Endothelial cell of umbilical vein (primary cell): ENCODE data around the gene HDAC4. TPM values are rescaled to one million over a fixed set of nuclear protein-coding genes. Genes with fewer than 3 reads are reported as not detected.

Source experiments
- BruUV-seq: library from RNA; stranded (reverse); fragments of 400-500 nt; replicated peaks from 2 replicates; lab custom pipeline; 2021; lab: Mats Ljungman, UMichigan
- CTCF ChIA-PET: fragments of 300-600, 350-600 bp; sonication (Branson Sonifier 250); formaldehyde crosslinking; loops from one replicate; lab custom pipeline; 2021; ENCODE audit warnings: antibody characterized with exemption, inconsistent platforms; lab: Charles Lee
- POLR2A ChIA-PET: fragments of 300-600, 350-600 bp; sonication (Branson Sonifier 250); formaldehyde crosslinking; loops from one replicate; lab custom pipeline; 2021; ENCODE audit warnings: antibody characterized with exemption, inconsistent platforms; lab: Charles Lee
- DNase-seq: peaks from one replicate; pipeline ENCODE4 v3.0.0-alpha.2; 2011; ENCODE audit warnings: low read depth, low spot score
- FAIRE-seq: peaks from 2 replicates; lab custom pipeline; 2011; peaks lifted over from hg19 to GRCh38; lab: Jason Lieb, UNC
- H2AFZ ChIP-seq: 2 replicates; pipeline ENCODE4 v1.6.0; 2012; ENCODE audit warnings: low read depth, low read length, control low read depth, inconsistent platforms
- H3K27ac ChIP-seq: 2 replicates; pipeline ENCODE4 v1.5.1; 2011; ENCODE audit warnings: low read depth, mild to moderate bottlenecking, control low read depth, low read length, moderate library complexity; ENCODE audit not compliant: insufficient read depth
- H3K27me3 ChIP-seq, 2 experiments: 2 replicates each; pipeline versions ENCODE4 v1.6.0 to v1.6.1; 2011; ENCODE audit warnings: low read length in 2 of 2, mixed read lengths in 1 of 2; ENCODE audit not compliant: control insufficient read depth in 2 of 2, insufficient read depth in 2 of 2
- H3K36me3 ChIP-seq, 2 experiments: 2 replicates in 1 of 2; 3 replicates in 1 of 2; pipeline ENCODE4 v1.5.1; 2011; ENCODE audit warnings: low read length in 2 of 2, mild to moderate bottlenecking in 1 of 2, moderate library complexity in 1 of 2; ENCODE audit not compliant: control insufficient read depth in 2 of 2, insufficient read depth in 2 of 2; ENCODE audit errors: extremely low read depth in 1 of 2
- H3K4me1 ChIP-seq: 3 replicates; pipeline ENCODE4 v1.5.1; 2011; ENCODE audit warnings: mild to moderate bottlenecking, low read length; ENCODE audit not compliant: control insufficient read depth, insufficient read depth; ENCODE audit errors: extremely low read depth
- H3K4me2 ChIP-seq: 2 replicates; pipeline ENCODE4 v1.6.1; 2011; ENCODE audit warnings: low read length, control low read depth, mixed read lengths; ENCODE audit not compliant: insufficient read depth
- H3K4me3 ChIP-seq, 3 experiments: fragments of 200-600 bp in 1 of 3; sonication (generic), shearing (Covaris generic) in 1 of 3; replicated peaks in 1 of 3; 2 replicates each; pipeline ENCODE4 v1.5.1; 2011 to 2016; ENCODE audit warnings: control low read depth in 3 of 3, low read length in 3 of 3, mild to moderate bottlenecking in 2 of 3, inconsistent platforms in 1 of 3, low read depth in 1 of 3, moderate library complexity in 1 of 3; ENCODE audit not compliant: insufficient read depth in 1 of 3
- H3K79me2 ChIP-seq: 2 replicates; pipeline ENCODE4 v1.6.0; 2012; ENCODE audit warnings: low read length, inconsistent platforms; ENCODE audit not compliant: control insufficient read depth, insufficient read depth
- H3K9ac ChIP-seq: replicated peaks from 2 replicates; pipeline ENCODE3; 2011; ENCODE audit warnings: low read length, control low read depth; ENCODE audit not compliant: insufficient read depth; ENCODE audit errors: extremely low read depth
- H3K9me1 ChIP-seq: replicated peaks from 3 replicates; pipeline ENCODE4 v1.6.0; 2011; ENCODE audit warnings: mild to moderate bottlenecking, low read length; ENCODE audit not compliant: control insufficient read depth, insufficient read depth; ENCODE audit errors: extremely low read depth
- H3K9me3 ChIP-seq: replicated peaks from 2 replicates; pipeline ENCODE4 v1.5.1; 2012; ENCODE audit warnings: low read length, inconsistent platforms; ENCODE audit not compliant: control insufficient read depth, insufficient read depth
- H4K20me1 ChIP-seq: replicated peaks from 2 replicates; pipeline ENCODE3; 2011; ENCODE audit warnings: mild to moderate bottlenecking, low read length; ENCODE audit not compliant: control insufficient read depth, insufficient read depth; ENCODE audit errors: extremely low read depth
- GATA2 ChIP-seq: IDR thresholded peaks from 2 replicates; pipeline ENCODE4 v1.7.0; 2011; ENCODE audit warnings: low read depth, mild to moderate bottlenecking, moderate library complexity, mixed read lengths, low read length; ENCODE audit not compliant: insufficient read length, insufficient read depth
- JUN ChIP-seq: IDR thresholded peaks from 2 replicates; pipeline ENCODE4 v1.6.1; 2011; ENCODE audit warnings: borderline replicate concordance, low read depth; ENCODE audit not compliant: insufficient read length, insufficient read depth
- MAX ChIP-seq: IDR thresholded peaks from 2 replicates; pipeline ENCODE4 v1.6.1; 2011; ENCODE audit not compliant: insufficient read depth, insufficient read length
- MYC ChIP-seq: IDR thresholded peaks from one replicate; pipeline ENCODE4 v1.6.1; 2011; ENCODE audit warnings: mild to moderate bottlenecking, low read depth, low read length
- POLR2A ChIP-seq: IDR thresholded peaks from 2 replicates; pipeline ENCODE4 v1.6.1; 2012; ENCODE audit warnings: low read depth, mild to moderate bottlenecking, control low read depth, low read length
- POLR2AphosphoS5 ChIP-seq: IDR thresholded peaks from 2 replicates; pipeline ENCODE4 v1.6.1; 2012; ENCODE audit warnings: low read depth, mild to moderate bottlenecking, control low read depth, low read length, moderate library complexity; ENCODE audit not compliant: insufficient read depth
- dilution Hi-C: fragments of 300-500 bp; cut with MboI; formaldehyde crosslinking; loops from one replicate; pipeline ENCODE4 v1.15.0; 2019; ENCODE audit warnings: low sequenced_read_pairs; ENCODE audit not compliant: extremely low pct_ligation_motif_present
- intact Hi-C: fragments of 100-400 bp; cut with micrococcal nuclease; formaldehyde crosslinking; loops from one replicate; pipeline ENCODE4 v1.10.0; 2022
- polyA plus RNA-seq, 4 experiments: library from polyadenylated mRNA; depleted of rRNA in 3 of 4; stranded (reverse) in 3 of 4; unstranded in 1 of 4; fragments of >200 nt; gene quantifications; 2 replicates each; pipeline versions ENCODE4 v1.2.1 to v1.2.3, GENCODE V29; 2011 to 2012; ENCODE audit warnings: missing spikeins in 1 of 4
- total RNA-seq: library from RNA; stranded (reverse); gene quantifications from 2 replicates; pipeline ENCODE4 v1.2.3, GENCODE V29; 2021
- TF ChIP-seq, protein P1 (sequence below), 2 donors: IDR thresholded peaks; 1 replicate in 1 of 2; 2 replicates in 1 of 2; pipeline ENCODE4 v1.5.1; 2011; ENCODE audit warnings: low read length in 2 of 2, mild to moderate bottlenecking in 2 of 2, moderate library complexity in 2 of 2, control low read depth in 1 of 2, inconsistent platforms in 1 of 2, low read depth in 1 of 2; ENCODE audit not compliant: insufficient read depth in 1 of 2; ENCODE audit errors: extremely low read depth in 1 of 2

HDAC4 gene
- total and polyA plus RNA-seq, 2 donors (not counting 3 experiments of a cell fraction or from before 2014, with no cell fraction given) = 13.4 to 33.0 TPM

DNA sequence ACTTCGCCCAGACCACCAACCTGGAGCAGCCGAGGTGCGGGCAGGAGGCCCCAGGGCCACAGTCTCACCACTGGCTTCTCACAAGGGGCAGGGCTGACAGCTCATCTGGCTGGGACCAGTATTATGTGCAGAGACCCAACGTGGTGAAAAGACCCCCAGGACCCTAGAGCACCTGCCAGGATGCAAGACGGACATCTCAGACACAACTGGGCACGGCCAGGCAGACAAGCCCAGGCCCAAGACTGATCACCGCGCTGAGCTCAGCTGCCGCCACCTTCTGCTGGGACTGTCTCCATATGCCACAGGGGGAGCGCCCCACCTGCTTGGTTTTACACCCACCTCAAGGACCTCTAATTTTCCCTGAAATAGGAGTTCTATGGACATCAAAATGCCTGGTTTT, 23.2 kb downstream of the HDAC4 start:
- no peaks in the 10 kb centered on the region for H3K9me3 ChIP-seq
- peaks cover 15% of the 10 kb centered on the region for H3K4me1 ChIP-seq
- DNase-seq (no peak), FAIRE-seq (no peak)
- intact Hi-C loops (loop anchor here (10.0 kb wide), 1 partner anchor 1927 kb away; no protein-coding TSS in a partner anchor), dilution Hi-C loops (no loop called here)
- TF ChIP-seq POLR2AphosphoS5 = no peak
- TF ChIP-seq MAX = no peak
- TF ChIP-seq, protein P1, sequence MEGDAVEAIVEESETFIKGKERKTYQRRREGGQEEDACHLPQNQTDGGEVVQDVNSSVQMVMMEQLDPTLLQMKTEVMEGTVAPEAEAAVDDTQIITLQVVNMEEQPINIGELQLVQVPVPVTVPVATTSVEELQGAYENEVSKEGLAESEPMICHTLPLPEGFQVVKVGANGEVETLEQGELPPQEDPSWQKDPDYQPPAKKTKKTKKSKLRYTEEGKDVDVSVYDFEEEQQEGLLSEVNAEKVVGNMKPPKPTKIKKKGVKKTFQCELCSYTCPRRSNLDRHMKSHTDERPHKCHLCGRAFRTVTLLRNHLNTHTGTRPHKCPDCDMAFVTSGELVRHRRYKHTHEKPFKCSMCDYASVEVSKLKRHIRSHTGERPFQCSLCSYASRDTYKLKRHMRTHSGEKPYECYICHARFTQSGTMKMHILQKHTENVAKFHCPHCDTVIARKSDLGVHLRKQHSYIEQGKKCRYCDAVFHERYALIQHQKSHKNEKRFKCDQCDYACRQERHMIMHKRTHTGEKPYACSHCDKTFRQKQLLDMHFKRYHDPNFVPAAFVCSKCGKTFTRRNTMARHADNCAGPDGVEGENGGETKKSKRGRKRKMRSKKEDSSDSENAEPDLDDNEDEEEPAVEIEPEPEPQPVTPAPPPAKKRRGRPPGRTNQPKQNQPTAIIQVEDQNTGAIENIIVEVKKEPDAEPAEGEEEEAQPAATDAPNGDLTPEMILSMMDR (IDR thresholded peaks at IDR 0.05; ENCODE audit: extremely low read depth in 1 of 2, insufficient read depth in 1 of 2, low read depth in 1 of 2, low read length in 2 of 2) = no peak
- no peak for TF ChIP-seq JUN
- TF ChIP-seq GATA2 = no peak
- no peak for TF ChIP-seq MYC
- no peak for TF ChIP-seq POLR2A
- CTCF ChIA-PET = no interaction called here
- no peak overlapping the region for H2AFZ ChIP-seq
- H3K36me3 ChIP-seq = peaks cover 0 to 2% of the 10 kb centered on the region in 2 experiments
- BruUV-seq = no TSS peak
- H3K27ac ChIP-seq = no peak overlapping the region
- H3K27me3 ChIP-seq = no peaks in the 10 kb centered on the region
- no peaks in the 10 kb centered on the region for H3K79me2 ChIP-seq
- H4K20me1 ChIP-seq = no peaks in the 10 kb centered on the region
- H3K9me1 ChIP-seq = no peaks in the 10 kb centered on the region
- H3K9ac ChIP-seq = no peak overlapping the region
- POLR2A ChIA-PET = no interaction called here
- no peak overlapping the region for H3K4me3 ChIP-seq
- no peak overlapping the region for H3K4me2 ChIP-seq
